HepG2 (cell line): ENCODE measurements around the gene SYT11. TPM values are rescaled to one million over a fixed set of nuclear protein-coding genes. Genes with fewer than 3 reads are reported as not detected.

Experiments
- ATAC-seq: fragments of 200-7000 bp; cut with Tn5 transposase; 3 replicates; pipeline ENCODE4 v1.9.1; 2020; ENCODE audit warnings: mild to moderate bottlenecking, moderate library complexity
- BruUV-seq: library from RNA; stranded (reverse); fragments of 400-500 nt; replicated peaks from 2 replicates; lab custom pipeline; 2021; lab: Mats Ljungman, UMichigan
- CTCF ChIA-PET: fragments of 300-600 bp; formaldehyde crosslinking; extraction: SDS; loops from one replicate; lab custom pipeline; 2021; ENCODE audit warnings: low total read pairs, inconsistent platforms, low intra/inter-chr PET ratio; lab: Yijun Ruan, JAX
- POLR2A ChIA-PET: fragments of 350-600 bp; sonication (Branson Sonifier 250); formaldehyde crosslinking; loops from one replicate; lab custom pipeline; 2020; ENCODE audit warnings: antibody characterized with exemption, inconsistent platforms; lab: Yijun Ruan, JAX
- DNase-seq: peaks from one replicate; pipeline ENCODE4 v3.0.0-alpha.2; 2015; ENCODE audit warnings: low spot score
- FAIRE-seq: peaks from 3 replicates; lab custom pipeline; 2011; peaks lifted over from hg19 to GRCh38; lab: Jason Lieb, UNC
- H2AFZ ChIP-seq: one replicate; pipeline ENCODE4 v1.6.1; 2011; ENCODE audit warnings: low read length, inconsistent platforms
- H3K27ac ChIP-seq: fragments of 300-600 bp; 3 replicates; pipeline ENCODE4 v1.8.0; 2011; ENCODE audit warnings: mixed run types, mild to moderate bottlenecking, mixed read lengths, low read length, inconsistent platforms; ENCODE audit not compliant: insufficient read depth; ENCODE audit errors: extremely low read length
- H3K27me3 ChIP-seq, 2 experiments: fragments of 200-600 bp in 1 of 2; 2 replicates in 1 of 2; 3 replicates in 1 of 2; pipeline versions ENCODE4 v1.6.0 to v1.8.0; 2011; ENCODE audit warnings: low read length in 2 of 2, mild to moderate bottlenecking in 2 of 2, moderate library complexity in 2 of 2, inconsistent platforms in 1 of 2; ENCODE audit not compliant: insufficient read depth in 2 of 2, control insufficient read depth in 1 of 2
- H3K36me3 ChIP-seq, 2 experiments: fragments of 200-600 bp in 1 of 2; replicated peaks in 1 of 2; 2 replicates in 1 of 2; 3 replicates in 1 of 2; pipeline versions ENCODE4 v1.5.1 to v1.8.0; 2011; ENCODE audit warnings: low read length in 2 of 2, inconsistent platforms in 1 of 2; ENCODE audit not compliant: insufficient read depth in 2 of 2, control insufficient read depth in 1 of 2
- H3K4me1 ChIP-seq: 2 replicates; pipeline ENCODE4 v1.5.1; 2012; ENCODE audit warnings: low read length, inconsistent platforms; ENCODE audit not compliant: insufficient read depth
- H3K4me2 ChIP-seq: 2 replicates; pipeline ENCODE4 v1.6.0; 2011; ENCODE audit warnings: low read depth, low read length, inconsistent platforms
- H3K4me3 ChIP-seq, 3 experiments: fragments of 200-600 bp in 1 of 3; sonication (generic), shearing (Covaris generic) in 1 of 3; replicated peaks in 1 of 3; 2 replicates each; pipeline ENCODE4 v1.5.1; 2011 to 2016; ENCODE audit warnings: low read length in 3 of 3, inconsistent platforms in 2 of 3, low read depth in 2 of 3, mild to moderate bottlenecking in 2 of 3, control low read depth in 1 of 3, mixed read lengths in 1 of 3; ENCODE audit not compliant: insufficient read depth in 1 of 3
- H3K79me2 ChIP-seq: one replicate; pipeline ENCODE4 v1.6.1; 2011; ENCODE audit warnings: low read length, inconsistent platforms; ENCODE audit not compliant: insufficient read depth
- H3K9ac ChIP-seq: 2 replicates; pipeline ENCODE4 v1.6.0; 2011; ENCODE audit warnings: mild to moderate bottlenecking, low read depth, low read length, inconsistent platforms; ENCODE audit not compliant: insufficient read depth
- H3K9me3 ChIP-seq: 2 replicates; pipeline ENCODE4 v1.5.1; 2012; ENCODE audit warnings: mild to moderate bottlenecking, low read length
- H4K20me1 ChIP-seq: 2 replicates; pipeline ENCODE4 v1.6.0; 2011; ENCODE audit warnings: inconsistent platforms, mild to moderate bottlenecking, low read length, moderate library complexity; ENCODE audit not compliant: insufficient read depth
- CREB3 ChIP-seq: sonication (generic); formaldehyde crosslinking; IDR thresholded peaks from 2 replicates; pipeline ENCODE4 v1.5.0; 2020; ENCODE audit warnings: missing genetic modification reagents
- SP140L ChIP-seq: sonication (generic); formaldehyde crosslinking; IDR thresholded peaks from 2 replicates; pipeline ENCODE4 v1.4.0; 2020; ENCODE audit warnings: missing genetic modification reagents, borderline replicate concordance
- SRF ChIP-seq: IDR thresholded peaks from 2 replicates; pipeline ENCODE4 v1.6.1; 2011; ENCODE audit warnings: mild to moderate bottlenecking, low read depth, low read length, moderate library complexity
- ZKSCAN5 ChIP-seq: sonication (generic); formaldehyde crosslinking; IDR thresholded peaks from 2 replicates; pipeline ENCODE4 v1.5.1; 2020; ENCODE audit warnings: mild to moderate bottlenecking, missing genetic modification reagents
- ZNF251 ChIP-seq: sonication (generic); formaldehyde crosslinking; IDR thresholded peaks from 2 replicates; pipeline ENCODE4 v1.9.0; 2021; ENCODE audit warnings: mild to moderate bottlenecking, missing genetic modification reagents
- ZNF383 ChIP-seq: sonication (generic); formaldehyde crosslinking; IDR thresholded peaks from 2 replicates; pipeline ENCODE4 v1.4.0; 2020; ENCODE audit warnings: missing genetic modification reagents, mild to moderate bottlenecking, borderline replicate concordance
- ZNF768 ChIP-seq: sonication (generic); formaldehyde crosslinking; IDR thresholded peaks from 2 replicates; pipeline ENCODE4 v1.4.0; 2020; ENCODE audit warnings: missing genetic modification reagents
- WGBS: methylation state at CpG from one replicate; pipeline ENCODE4 v1.1.6; 2017; ENCODE audit warnings: low lambda C conversion rate; 5-methylcytosine and 5-hydroxymethylcytosine counted together
- in situ Hi-C: cut with HindIII; loops from 2 replicates; pipeline ENCODE4 v1.10.0; 2017; ENCODE audit warnings: low pct_unique_long_range_greater_than_20kb; ENCODE audit not compliant: extremely low pct_ligation_motif_present
- intact Hi-C: fragments of 100-400 bp; cut with micrococcal nuclease; formaldehyde crosslinking; loops from one replicate; pipeline ENCODE4 v1.10.0; 2022; ENCODE audit not compliant: unreplicated experiment
- polyA plus RNA-seq, 8 experiments: library from polyadenylated mRNA; depleted of rRNA in 3 of 8; stranded (reverse) in 7 of 8; unstranded in 1 of 8; fragments of >200 nt; fragmentation: Illumina TruSeq in 4 of 8; extraction: Trizol in 4 of 8; gene quantifications; 2 replicates each; pipeline versions ENCODE4 v1.2.1 to v1.2.3, GENCODE V29; 2011 to 2016; ENCODE audit warnings: low read depth in 4 of 8, missing spikeins in 1 of 8, mixed read lengths in 1 of 8; ENCODE audit not compliant: insufficient read depth in 1 of 8
- total RNA-seq, 5 experiments: library from RNA; depleted of rRNA; stranded (reverse); fragments of >200 nt; fragmentation: Illumina TruSeq; extraction: Trizol; gene quantifications; 2 replicates each; pipeline ENCODE4 v1.2.3, GENCODE V29; 2016; ENCODE audit warnings: low read depth in 1 of 5

Gene SYT11
- total and polyA plus RNA-seq, 2 of the 13 experiments (the other 11 are each of a cell fraction or from before 2014, with no cell fraction given), result 0.22 to 0.59 TPM

GRCh38 chr1:155864393-155864792 lies 5.0 kb downstream of the SYT11 start:
- no peaks in the 10 kb centered on the region for H3K79me2 ChIP-seq

GRCh38 chr1:155867766-155868165 lies 8.4 kb downstream of the SYT11 start:
- H3K27me3 ChIP-seq, result peaks cover 5 to 39% of the 10 kb centered on the region in 2 experiments; a peak in 4 of 5 replicates
- no peaks in the 10 kb centered on the region for H3K36me3 ChIP-seq
- ATAC-seq, result peak; percentile 92
- H4K20me1 ChIP-seq, result no peaks in the 10 kb centered on the region
- H3K9me3 ChIP-seq, result no peaks in the 10 kb centered on the region
- in situ Hi-C loops, result no loop called here
- BruUV-seq, result no TSS peak
- POLR2A ChIA-PET, result interaction anchor here (1.7 kb wide), 1 partner anchor 15 kb away, joined by 3 read pairs; no protein-coding TSS in a partner anchor
- DNase-seq, result no peak
- H3K79me2 ChIP-seq, result no peaks in the 10 kb centered on the region
- peak overlapping the region; percentile 28; the same call in 1 of the 2 replicates for H3K4me2 ChIP-seq
- H2AFZ ChIP-seq, result no peak overlapping the region
- H3K4me1 ChIP-seq, result peaks cover 15% of the 10 kb centered on the region
- TF ChIP-seq SP140L (CRISPR knock-in tag), result no peak
- TF ChIP-seq ZNF768, result 0 out of 2 replicates have a peak, but pooled peaks have one; percentile 24
- peak; percentile 74; the same call in 1 of the 2 replicates for TF ChIP-seq ZKSCAN5 (CRISPR knock-in tag)
- intact Hi-C loops, result no loop called here
- FAIRE-seq, result no peak
- 0% methylated on average over 5 of the region's 8 CpGs for WGBS
- H3K27ac ChIP-seq, result no peak overlapping the region
- no peak overlapping the region for H3K4me3 ChIP-seq
- CTCF ChIA-PET, result no interaction called here
- no peak overlapping the region for H3K9ac ChIP-seq

More at GRCh38 chr1:155864393-155864792, 5.0 kb downstream of the SYT11 start:
- in situ Hi-C loops (no loop called here), intact Hi-C loops (no loop called here)
- ChIA-PET CTCF (no interaction called here), POLR2A (no interaction called here)
- FAIRE-seq (no peak), DNase-seq (no peak), ATAC-seq (no peak)
- H4K20me1 ChIP-seq, result no peaks in the 10 kb centered on the region
- BruUV-seq, result no TSS peak
- peaks cover 32% of the 10 kb centered on the region for H3K4me1 ChIP-seq
- H3K9me3 ChIP-seq, result no peaks in the 10 kb centered on the region
- peaks cover 0 to 14% of the 10 kb centered on the region in 2 experiments; a peak in 2 of 5 replicates for H3K27me3 ChIP-seq
- H3K4me2 ChIP-seq, result no peak overlapping the region
- no peak overlapping the region for H2AFZ ChIP-seq
- H3K9ac ChIP-seq, result no peak overlapping the region
- no peaks in the 10 kb centered on the region for H3K36me3 ChIP-seq
- no peak overlapping the region for H3K27ac ChIP-seq
- TF ChIP-seq CREB3 (no peak), SRF (no peak), ZNF383 (CRISPR knock-in tag) (no peak), ZNF251 (CRISPR knock-in tag) (no peak)
- H3K4me3 ChIP-seq, result no peak overlapping the region
